Myocyte (in vitro differentiated cells): ENCODE results near the gene PHF12. TPM values are rescaled to one million over a fixed set of nuclear protein-coding genes. Genes with fewer than 3 reads are reported as not detected.

Experiments
- DNase-seq: peaks from one replicate; pipeline ENCODE4 v3.0.0-alpha.2; 2012; ENCODE audit warnings: low read depth
- microRNA counts: library from miRNA; unstranded; fragments of <30 nt; microRNA quantifications from one replicate; lab custom pipeline; 2016
- microRNA-seq: library from miRNA; unstranded; fragments of <30 nt; microRNA quantifications from one replicate; pipeline ENCODE4, GENCODE V29; 2016
- total RNA-seq: library from RNA; depleted of rRNA; stranded (reverse); fragments of >200 nt; gene quantifications from 2 replicates; pipeline ENCODE4 v1.2.3, GENCODE V29; 2014

PHF12 gene
- total RNA-seq, 1 donor from 2014 or later, result 18.5 TPM

DNA sequence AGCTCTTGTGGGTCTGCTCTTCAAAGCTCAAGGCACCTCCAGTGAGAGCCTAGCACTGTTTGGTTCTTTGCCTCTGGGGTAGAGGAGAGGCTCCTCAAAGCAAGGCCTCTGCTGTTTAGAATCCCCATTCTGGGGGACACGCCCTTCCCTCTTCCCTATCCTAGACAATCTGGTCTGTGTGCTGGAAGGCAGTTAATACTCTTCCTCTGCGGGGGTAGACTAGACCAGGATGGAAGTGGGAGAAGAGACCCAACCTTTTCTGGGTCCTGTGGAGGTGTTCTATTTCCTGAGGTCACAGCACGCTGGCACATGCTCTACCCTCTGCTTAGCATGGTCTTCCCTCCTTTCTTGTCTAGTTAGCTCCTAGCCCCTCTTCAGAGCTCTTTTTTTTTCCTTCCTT, 88.8 kb downstream of the PHF12 start:
- DNase-seq, result no peak

DNA sequence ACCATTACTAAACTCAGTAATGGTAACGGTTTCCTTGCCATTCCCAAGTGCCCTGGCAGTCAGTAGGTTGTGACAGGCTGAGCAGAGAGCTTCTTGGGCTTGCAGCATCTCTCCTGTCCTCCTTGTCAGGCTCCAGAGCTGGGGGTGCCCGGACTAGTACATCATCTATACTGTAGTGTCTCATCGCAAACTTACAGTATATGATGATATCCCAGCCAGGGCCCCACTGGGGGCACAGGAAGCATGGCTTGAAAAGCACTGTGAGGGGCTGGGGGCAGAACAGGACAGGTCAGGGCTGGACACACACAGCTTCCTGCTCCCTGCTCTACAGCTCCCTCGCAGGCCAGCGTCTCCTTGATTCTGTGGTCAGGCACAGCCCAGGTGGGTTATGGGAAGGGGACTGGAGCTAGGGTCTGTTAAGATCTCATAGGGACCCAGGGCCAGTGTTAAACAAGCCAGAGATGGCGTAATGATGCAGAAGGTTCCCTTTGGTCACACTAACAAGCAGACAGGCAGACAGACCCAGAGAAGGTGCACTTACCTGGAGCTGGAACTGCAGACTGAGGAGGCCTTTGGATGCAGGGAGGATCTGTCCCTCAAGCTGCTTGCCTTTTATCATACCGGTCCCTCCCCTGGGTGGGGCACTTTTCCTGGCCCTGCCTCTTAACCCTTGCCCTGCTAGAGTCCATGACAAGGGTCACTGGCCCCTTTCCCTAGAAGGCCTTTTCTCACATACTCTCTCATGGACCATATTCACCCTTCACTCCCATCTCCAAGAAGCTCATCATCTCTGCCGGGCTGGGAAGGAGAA, 89.7 kb downstream of the PHF12 start:
- DNase-seq, result no peak

DNA sequence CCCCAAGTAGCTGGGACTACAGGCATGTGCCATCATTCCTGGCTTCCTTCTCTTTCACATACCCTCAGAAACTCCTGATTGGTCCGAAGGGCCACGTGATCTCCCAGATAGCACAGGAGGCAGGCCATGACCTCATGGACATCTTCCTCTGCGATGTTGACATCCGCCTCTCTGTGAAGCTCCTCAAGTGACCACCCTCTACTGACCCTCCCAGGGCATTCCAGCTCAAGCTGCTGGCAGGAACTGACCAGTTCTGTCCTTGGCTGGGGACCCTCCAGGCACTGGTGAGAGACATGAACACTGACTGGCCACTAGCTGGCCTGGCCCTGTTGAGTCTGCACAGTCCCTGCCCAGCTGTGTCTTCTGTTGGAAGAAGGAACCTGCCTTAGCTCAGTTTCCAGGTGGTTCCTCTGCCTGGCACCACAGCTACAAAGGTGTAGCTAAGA, 90.9 kb downstream of the PHF12 start:
- no peak for DNase-seq

DNA sequence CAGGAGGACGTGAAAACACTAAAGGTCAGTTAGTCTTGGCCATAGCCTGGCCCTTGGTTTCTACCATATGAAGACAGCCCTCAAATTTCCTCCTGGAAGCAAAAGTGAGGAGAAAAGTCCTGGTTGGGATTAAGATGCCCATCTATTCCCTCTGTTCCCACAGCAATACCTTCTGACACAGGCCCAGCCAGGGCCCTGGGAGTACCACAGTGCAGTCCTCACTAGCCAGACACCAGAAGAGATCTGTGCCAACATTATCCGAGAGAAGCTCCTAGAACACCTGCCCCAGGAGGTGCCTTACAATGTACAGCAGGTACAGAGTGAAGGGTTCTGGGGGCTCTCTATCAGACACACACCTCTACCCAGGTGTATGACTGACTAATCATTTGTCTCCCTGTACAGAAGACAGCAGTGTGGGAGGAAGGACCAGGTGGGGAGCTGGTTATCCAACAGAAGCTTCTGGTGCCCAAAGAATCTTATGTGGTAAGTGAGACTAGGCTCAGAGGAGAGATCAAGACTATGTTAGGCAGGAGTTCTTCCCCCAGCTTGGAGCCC, 92.4 kb downstream of the PHF12 start:
- no peak for DNase-seq

DNA sequence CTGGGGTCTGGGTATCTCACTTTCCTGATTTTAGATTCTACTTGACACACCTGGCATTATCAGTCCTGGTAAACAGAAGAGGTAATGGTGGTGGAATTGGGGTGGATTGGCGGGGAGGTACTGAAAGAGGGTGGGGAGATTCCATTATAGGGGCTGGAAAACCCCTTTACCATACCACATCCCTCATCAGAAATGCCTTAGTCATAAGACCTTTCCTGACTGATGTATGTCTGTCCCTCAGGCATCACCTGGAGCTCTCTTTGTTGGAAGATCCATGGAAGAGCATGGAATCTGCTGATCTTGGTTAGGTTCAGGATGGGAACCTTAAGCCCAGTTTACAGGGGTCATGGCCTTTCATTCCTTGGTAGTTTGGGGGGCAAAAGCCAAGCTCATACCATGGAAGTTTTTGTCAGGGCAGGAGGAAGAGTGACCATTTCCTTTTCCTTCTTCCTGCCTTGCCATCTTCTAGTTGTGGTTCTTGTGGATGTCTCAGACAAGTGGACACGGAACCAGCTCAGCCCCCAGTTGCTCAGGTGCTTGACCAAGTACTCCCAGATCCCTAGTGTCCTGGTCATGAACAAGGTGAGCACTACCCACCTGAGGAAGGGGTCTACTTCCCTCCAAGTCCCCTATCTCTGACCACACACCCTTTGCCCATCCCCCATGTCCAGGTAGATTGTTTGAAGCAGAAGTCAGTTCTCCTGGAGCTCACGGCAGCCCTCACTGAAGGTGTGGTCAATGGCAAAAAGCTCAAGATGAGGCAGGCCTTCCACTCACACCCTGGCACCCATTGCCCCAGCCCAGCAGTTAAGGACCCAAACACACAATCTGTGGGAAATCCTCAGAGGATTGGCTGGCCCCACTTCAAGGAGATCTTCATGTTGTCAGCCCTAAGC, 93.2 kb downstream of the PHF12 start:
- DNase-seq, result no peak

DNA sequence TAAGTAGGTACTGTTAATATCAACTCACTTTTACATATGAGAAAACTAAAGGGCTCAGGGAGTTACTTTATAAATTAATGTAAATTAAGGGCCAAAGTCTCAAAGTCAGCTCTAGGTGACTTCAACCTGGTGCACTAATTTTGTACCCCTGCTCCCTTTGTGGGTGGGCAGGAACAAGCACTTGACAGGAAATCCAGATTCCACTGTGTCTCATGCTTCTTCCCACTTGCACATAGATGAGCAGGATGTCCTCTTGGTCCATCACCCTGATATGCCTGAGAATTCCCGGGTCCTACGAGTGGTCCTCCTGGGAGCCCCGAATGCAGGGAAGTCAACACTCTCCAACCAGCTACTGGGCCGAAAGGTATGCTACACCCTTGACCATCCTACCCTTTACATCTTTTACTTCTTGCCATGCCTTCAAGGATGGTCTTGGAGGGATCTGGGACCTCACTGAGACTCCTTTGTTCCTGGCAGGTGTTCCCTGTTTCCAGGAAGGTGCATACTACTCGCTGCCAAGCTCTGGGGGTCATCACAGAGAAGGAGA, 95.2 kb downstream of the PHF12 start:
- DNase-seq, result no peak

DNA sequence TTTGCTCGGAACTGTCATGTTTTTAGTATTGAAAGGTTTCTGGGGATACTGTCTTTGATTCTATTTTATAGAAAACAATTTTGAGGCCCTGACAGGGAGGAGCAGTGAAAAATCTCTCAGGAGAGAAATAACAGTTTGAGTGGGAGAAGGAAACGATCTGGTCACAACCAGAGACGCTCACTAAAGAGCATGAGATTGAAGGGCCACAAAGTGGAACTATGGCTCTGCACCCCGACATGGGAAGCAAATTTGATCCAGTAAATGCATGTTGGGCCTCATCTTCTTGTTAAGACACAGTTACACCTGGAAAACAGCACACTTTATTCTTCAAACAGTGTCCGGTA, 96.0 kb downstream of the PHF12 start:
- no peak for DNase-seq

MicroRNA genes within 50 kb of the gene (microRNA counts, 767-probe panel; counts per million panel counts)
- microRNA hsa-miR-144-3p (lab: Ali Mortazavi, UCI) (not detected), microRNA hsa-miR-451a (lab: Ali Mortazavi, UCI) (not detected)

Small RNAs within 50 kb of the gene (microRNA-seq; reads per million reads assigned to microRNA genes)
- gene MIR451B, result not detected

Other genes with a start within 250 kb of the PHF12 start
- gene PROCA1, start 239.6 kb downstream of the PHF12 start, total RNA-seq, result 1.0 and 1.6 TPM in 2 replicates
- gene RAB34, start 233.7 kb downstream of the PHF12 start, total RNA-seq, result 162 and 198 TPM in 2 replicates
- 261 and 384 TPM in 2 replicates for gene RPL23A, start 231.5 kb downstream of the PHF12 start, total RNA-seq
- gene TLCD1, start 225.3 kb downstream of the PHF12 start, total RNA-seq, result 11.1 and 22.3 TPM in 2 replicates
- gene NEK8, start 222.7 kb downstream of the PHF12 start, total RNA-seq, result 5.5 and 6.0 TPM in 2 replicates
- 173 and 248 TPM in 2 replicates for gene TRAF4, start 207.5 kb downstream of the PHF12 start, total RNA-seq
- 12.7 and 13.3 TPM in 2 replicates for gene FAM222B, start 108.7 kb downstream of the PHF12 start, total RNA-seq
- gene ERAL1, start 96.5 kb downstream of the PHF12 start, total RNA-seq, result 35.2 and 43.7 TPM in 2 replicates
- 30.1 and 36.4 TPM in 2 replicates for gene FLOT2, start 53.8 kb downstream of the PHF12 start, total RNA-seq
- 3.3 and 5.3 TPM in 2 replicates for gene DHRS13, start 48.4 kb downstream of the PHF12 start, total RNA-seq
- 0.16 and 0.57 TPM in 2 replicates for gene SEZ6, start 54.5 kb upstream of the PHF12 start, total RNA-seq
- 6.4 and 17.5 TPM in 2 replicates for gene PIPOX, start 91.6 kb upstream of the PHF12 start, total RNA-seq
- 167 and 209 TPM in 2 replicates for gene MYO18A, start 228.9 kb upstream of the PHF12 start, total RNA-seq